HCT116 (cell line): ENCODE data around the gene TERT. TPM values are rescaled to one million over a fixed set of nuclear protein-coding genes. Genes with fewer than 3 reads are reported as not detected.

ENCODE experiments used
- ATAC-seq: fragments of 200-7000 bp; cut with Tn5 transposase; 2 replicates; pipeline ENCODE4 v1.9.1; 2020; ENCODE audit warnings: mild to moderate bottlenecking, moderate library complexity
- BruUV-seq: library from RNA; stranded (reverse); fragments of 400-500 nt; replicated peaks from 2 replicates; lab custom pipeline; 2021; lab: Mats Ljungman, UMichigan
- CTCF ChIA-PET: fragments of 300-600 bp; sonication (Branson Sonifier 250); formaldehyde crosslinking; loops from one replicate; lab custom pipeline; 2021; ENCODE audit warnings: antibody characterized with exemption; lab: Charles Lee
- POLR2A ChIA-PET: fragments of 300-600, 350-600 bp; sonication (Branson Sonifier 250); formaldehyde crosslinking; loops from one replicate; lab custom pipeline; 2021; ENCODE audit warnings: antibody characterized with exemption; lab: Charles Lee
- RAD21 ChIA-PET, 2 experiments: fragments of 300-600 bp; sonication (Branson Sonifier 250); formaldehyde crosslinking; loops; one replicate each; lab custom pipeline; 2023; ENCODE audit warnings: low total read pairs in 2 of 2; ENCODE audit not compliant: uncharacterized antibody in 2 of 2, unreplicated experiment in 2 of 2, low non-redundant PET in 1 of 2; lab: Charles Lee
- DNase-seq: peaks from one replicate; pipeline ENCODE4 v3.0.0-alpha.2; 2010; ENCODE audit warnings: low read depth, low spot score
- H2AFZ ChIP-seq: fragments of 200-600 bp; shearing (Covaris generic), sonication (generic); 2 replicates; pipeline ENCODE4 v1.6.1; 2017; ENCODE audit warnings: low read depth, mixed run types, mixed read lengths, antibody characterized with exemption, low read length; ENCODE audit not compliant: poor library complexity, severe bottlenecking
- H3K27ac ChIP-seq: 2 replicates; pipeline ENCODE4 v1.5.1; 2012; ENCODE audit warnings: low read depth, low read length
- H3K27me3 ChIP-seq: fragments of 200-600 bp; sonication (generic); 2 replicates; pipeline ENCODE4 v1.6.1; 2016; ENCODE audit warnings: mixed run types, low read length, mixed read lengths; ENCODE audit not compliant: insufficient read depth
- H3K36me3 ChIP-seq, 2 experiments: fragments of 200-500 bp in 1 of 2; fragments of 200-600 bp in 1 of 2; sonication (Bioruptor generic) in 1 of 2; sonication (generic) in 1 of 2; 2 replicates each; pipeline versions ENCODE4 v1.5.1 to v1.6.1; 2014 to 2016; ENCODE audit warnings: low read length in 2 of 2, inconsistent platforms in 1 of 2, mixed read lengths in 1 of 2, mixed run types in 1 of 2; ENCODE audit not compliant: insufficient read depth in 2 of 2, control insufficient read depth in 1 of 2
- H3K4me1 ChIP-seq, 2 experiments: fragments of 200-600 bp in 1 of 2; sonication (generic) in 1 of 2; 2 replicates each; pipeline versions ENCODE4 v1.5.1 to v1.6.1; 2012 to 2017; ENCODE audit warnings: low read length in 2 of 2, inconsistent platforms in 1 of 2, mild to moderate bottlenecking in 1 of 2, mixed read lengths in 1 of 2, mixed run types in 1 of 2, moderate library complexity in 1 of 2; ENCODE audit not compliant: insufficient read depth in 2 of 2, control insufficient read depth in 1 of 2
- H3K4me2 ChIP-seq: fragments of 200-600 bp; sonication (generic); 2 replicates; pipeline ENCODE4 v1.6.1; 2017; ENCODE audit warnings: mixed run types, low read length, mixed read lengths
- H3K4me3 ChIP-seq, 2 experiments: fragments of 200-600 bp in 1 of 2; sonication (generic) in 1 of 2; replicated peaks in 1 of 2; 2 replicates each; pipeline ENCODE4 v1.5.1; 2011 to 2016; ENCODE audit warnings: low read length in 2 of 2, control low read depth in 1 of 2, low read depth in 1 of 2, mild to moderate bottlenecking in 1 of 2, mixed read lengths in 1 of 2, mixed run types in 1 of 2
- H3K79me2 ChIP-seq: fragments of 200-600 bp; sonication (generic); 2 replicates; pipeline ENCODE4 v1.6.1; 2017; ENCODE audit warnings: mild to moderate bottlenecking, mixed run types, low read length, moderate library complexity, mixed read lengths; ENCODE audit not compliant: insufficient read depth
- H3K9ac ChIP-seq: fragments of 200-600 bp; sonication (generic); 2 replicates; pipeline ENCODE4 v1.6.1; 2016; ENCODE audit warnings: low read length, mixed read lengths
- H3K9me2 ChIP-seq: fragments of 200-600 bp; sonication (generic), shearing (Covaris generic); 2 replicates; pipeline ENCODE4 v1.6.1; 2017; ENCODE audit warnings: mixed run types, mild to moderate bottlenecking, moderate library complexity; ENCODE audit not compliant: insufficient read depth
- H3K9me3 ChIP-seq, 2 experiments: fragments of 200-500 bp in 1 of 2; fragments of 200-600 bp in 1 of 2; sonication (Bioruptor generic) in 1 of 2; sonication (generic) in 1 of 2; 2 replicates each; pipeline ENCODE4 v1.6.1; 2014 to 2017; ENCODE audit warnings: low read length in 2 of 2, mixed read lengths in 2 of 2, inconsistent platforms in 1 of 2, low read depth in 1 of 2, mild to moderate bottlenecking in 1 of 2, mixed run types in 1 of 2, moderate library complexity in 1 of 2; ENCODE audit not compliant: control insufficient read depth in 1 of 2, insufficient read depth in 1 of 2
- H4K20me1 ChIP-seq: fragments of 200-600 bp; sonication (generic), shearing (Covaris generic); 2 replicates; pipeline ENCODE4 v1.6.1; 2017; ENCODE audit warnings: mixed run types, mild to moderate bottlenecking, moderate library complexity; ENCODE audit not compliant: insufficient read depth
- CBX3 ChIP-seq: IDR thresholded peaks from 2 replicates; pipeline ENCODE4 v1.6.1; 2012; ENCODE audit warnings: low read depth
- CEBPB ChIP-seq: IDR thresholded peaks from 2 replicates; pipeline ENCODE4 v1.6.1; 2012; ENCODE audit warnings: low read depth
- EGR1 ChIP-seq: IDR thresholded peaks from 2 replicates; pipeline ENCODE4 v1.6.1; 2012; ENCODE audit warnings: low read depth
- ELF1 ChIP-seq: IDR thresholded peaks from 2 replicates; pipeline ENCODE4 v1.6.1; 2012; ENCODE audit warnings: low read depth, borderline replicate concordance
- EZH2 ChIP-seq: fragments of 200-600 bp; sonication (generic); IDR thresholded peaks from 2 replicates; pipeline ENCODE4 v1.6.1; 2017; ENCODE audit warnings: antibody characterized with exemption, mixed run types
- EZH2phosphoT487 ChIP-seq: fragments of 200-600 bp; IDR thresholded peaks from 2 replicates; pipeline ENCODE4 v1.6.1; 2018; ENCODE audit warnings: antibody characterized with exemption, borderline replicate concordance
- FOSL1 ChIP-seq: IDR thresholded peaks from 2 replicates; pipeline ENCODE4 v1.6.1; 2012; ENCODE audit warnings: low read depth
- JUND ChIP-seq: IDR thresholded peaks from 2 replicates; pipeline ENCODE4 v1.6.1; 2012
- POLR2A ChIP-seq: IDR thresholded peaks from 2 replicates; pipeline ENCODE4 v1.7.0; 2011; ENCODE audit warnings: borderline replicate concordance; ENCODE audit not compliant: insufficient read depth, insufficient read length; ENCODE audit errors: extremely low read depth
- POLR2AphosphoS5 ChIP-seq: IDR thresholded peaks from 2 replicates; pipeline ENCODE4 v1.6.1; 2011; ENCODE audit warnings: mild to moderate bottlenecking, low read depth, low read length, moderate library complexity
- RAD21 ChIP-seq: IDR thresholded peaks from 2 replicates; pipeline ENCODE4 v1.6.1; 2012; ENCODE audit warnings: low read depth, mild to moderate bottlenecking
- SIN3A ChIP-seq: IDR thresholded peaks from 2 replicates; pipeline ENCODE4 v1.6.1; 2012; ENCODE audit warnings: low read depth
- SP1 ChIP-seq: IDR thresholded peaks from 2 replicates; pipeline ENCODE4 v1.6.1; 2012; ENCODE audit warnings: low read depth
- SRF ChIP-seq: IDR thresholded peaks from 2 replicates; pipeline ENCODE4 v1.6.1; 2012; ENCODE audit warnings: low read depth
- YY1 ChIP-seq: IDR thresholded peaks from 2 replicates; pipeline ENCODE4 v1.6.1; 2011; ENCODE audit warnings: low read length, low read depth, moderate library complexity, mild to moderate bottlenecking; ENCODE audit not compliant: insufficient replicate concordance; ENCODE audit errors: extremely low read depth
- ZNF274 ChIP-seq: fragments of 200-500 bp; sonication (Bioruptor generic); IDR thresholded peaks from 2 replicates; pipeline ENCODE4 v1.6.1; 2014; ENCODE audit warnings: mild to moderate bottlenecking, low read depth, low read length, inconsistent platforms
- intact Hi-C: fragments of 100-400 bp; cut with micrococcal nuclease; formaldehyde crosslinking; loops from 2 replicates; pipeline ENCODE4 v1.10.0; 2022
- total RNA-seq: library from RNA; stranded (reverse); gene quantifications from one replicate; pipeline ENCODE4 v1.2.1, GENCODE V29; 2021; ENCODE audit not compliant: unreplicated experiment
- TF ChIP-seq, protein P1 (sequence below), 3 experiments: fragments of 200-600 bp in 1 of 3; sonication (generic) in 1 of 3; IDR thresholded peaks in 2 of 3; conservative IDR thresholded peaks in 1 of 3; 2 replicates each; pipeline ENCODE4 v1.5.1; 2012 to 2017; ENCODE audit warnings: low read depth in 2 of 3, low read length in 2 of 3, antibody characterized with exemption in 1 of 3, borderline replicate concordance in 1 of 3, control low read depth in 1 of 3, mild to moderate bottlenecking in 1 of 3, mixed read lengths in 1 of 3, mixed run types in 1 of 3, moderate library complexity in 1 of 3; ENCODE audit not compliant: insufficient read depth in 1 of 3
- TF ChIP-seq, protein P2 (sequence below): IDR thresholded peaks from 2 replicates; pipeline ENCODE4 v1.6.1; 2012

Gene TERT
- total RNA-seq, 1 experiment from 2014 or later: 6.9 TPM

DNA sequence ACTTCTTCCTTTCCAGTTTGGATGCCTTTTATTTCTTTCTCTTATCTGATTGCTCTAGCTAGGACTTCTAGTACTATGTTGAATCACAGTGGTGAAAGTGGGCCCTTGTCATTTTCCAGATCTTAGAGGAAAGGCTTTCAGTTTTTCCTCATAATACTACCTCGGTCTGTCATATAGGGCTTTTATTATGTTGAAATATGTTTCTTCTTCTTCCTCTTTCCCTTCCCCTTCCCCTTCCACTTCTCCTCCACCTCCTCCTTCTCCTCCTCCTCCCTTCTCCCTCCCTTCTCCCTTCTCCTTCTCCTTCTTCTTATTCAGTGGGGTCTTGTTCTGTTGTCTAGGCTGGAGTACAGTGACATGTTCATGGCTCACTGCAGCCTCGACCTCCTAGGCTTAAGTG, 9.2 kb upstream of the TERT start (continued):
- TF ChIP-seq POLR2A: no peak
- TF ChIP-seq JUND: no peak
- TF ChIP-seq SP1: no peak
- no peak for TF ChIP-seq EZH2

DNA sequence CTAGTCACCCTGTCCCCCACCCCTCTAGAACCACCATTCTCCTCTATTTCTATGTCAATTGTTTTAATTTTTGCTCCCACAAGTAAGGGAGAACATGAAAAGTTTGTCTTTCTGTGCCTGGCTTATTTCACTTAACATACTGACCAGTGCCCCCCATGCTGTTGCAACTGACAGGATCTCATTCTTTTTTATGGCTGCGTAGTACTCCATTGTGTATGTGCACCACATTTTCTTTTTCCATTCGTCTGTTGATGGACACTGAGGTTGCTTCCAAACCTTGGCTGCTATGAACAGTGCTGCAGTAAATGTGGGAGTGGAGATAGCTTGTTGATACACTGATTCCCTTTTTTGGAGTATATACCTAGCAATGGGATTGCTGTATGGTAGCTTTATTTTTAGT, 7.4 kb upstream of the TERT start:
- Histone ChIP-seq H3K4me1 (no peaks in the 10 kb centered on the region), H3K27ac (no peak overlapping the region), H3K36me3 (no peaks in the 10 kb centered on the region), H3K9ac (no peak overlapping the region), H3K4me2 (no peak overlapping the region), H2AFZ (no peak overlapping the region), H4K20me1 (no peaks in the 10 kb centered on the region), H3K27me3 (no peaks in the 10 kb centered on the region; the same call in 1 of the 2 replicates), H3K9me3 (no peaks in the 10 kb centered on the region), H3K4me3 (no peak overlapping the region), H3K79me2 (no peaks in the 10 kb centered on the region), H3K9me2 (no peaks in the 10 kb centered on the region)
- RAD21 ChIA-PET: no interaction called here
- BruUV-seq: no TSS peak
- no peak for ATAC-seq
- intact Hi-C loops: no loop called here
- CTCF ChIA-PET: no interaction called here
- no peak for DNase-seq
- POLR2A ChIA-PET: no interaction called here
- no peak for TF ChIP-seq FOSL1
- TF ChIP-seq SIN3A: no peak
- no peak for TF ChIP-seq POLR2A
- TF ChIP-seq EGR1: no peak
- no peak for TF ChIP-seq SP1
- no peak for TF ChIP-seq RAD21
- no peak for TF ChIP-seq YY1
- TF ChIP-seq, protein P1, sequence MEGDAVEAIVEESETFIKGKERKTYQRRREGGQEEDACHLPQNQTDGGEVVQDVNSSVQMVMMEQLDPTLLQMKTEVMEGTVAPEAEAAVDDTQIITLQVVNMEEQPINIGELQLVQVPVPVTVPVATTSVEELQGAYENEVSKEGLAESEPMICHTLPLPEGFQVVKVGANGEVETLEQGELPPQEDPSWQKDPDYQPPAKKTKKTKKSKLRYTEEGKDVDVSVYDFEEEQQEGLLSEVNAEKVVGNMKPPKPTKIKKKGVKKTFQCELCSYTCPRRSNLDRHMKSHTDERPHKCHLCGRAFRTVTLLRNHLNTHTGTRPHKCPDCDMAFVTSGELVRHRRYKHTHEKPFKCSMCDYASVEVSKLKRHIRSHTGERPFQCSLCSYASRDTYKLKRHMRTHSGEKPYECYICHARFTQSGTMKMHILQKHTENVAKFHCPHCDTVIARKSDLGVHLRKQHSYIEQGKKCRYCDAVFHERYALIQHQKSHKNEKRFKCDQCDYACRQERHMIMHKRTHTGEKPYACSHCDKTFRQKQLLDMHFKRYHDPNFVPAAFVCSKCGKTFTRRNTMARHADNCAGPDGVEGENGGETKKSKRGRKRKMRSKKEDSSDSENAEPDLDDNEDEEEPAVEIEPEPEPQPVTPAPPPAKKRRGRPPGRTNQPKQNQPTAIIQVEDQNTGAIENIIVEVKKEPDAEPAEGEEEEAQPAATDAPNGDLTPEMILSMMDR (IDR thresholded peaks at IDR 0.05 in 2 of 3, conservative IDR thresholded peaks at IDR 0.05 in 1 of 3; ENCODE audit: borderline replicate concordance in 1 of 3, insufficient read depth in 1 of 3, low read depth in 2 of 3, low read length in 2 of 3): no peak
- no peak for TF ChIP-seq SRF
- no peak for TF ChIP-seq ELF1
- no peak for TF ChIP-seq CEBPB
- TF ChIP-seq CBX3: no peak
- no peak for TF ChIP-seq EZH2
- TF ChIP-seq EZH2phosphoT487: no peak
- no peak for TF ChIP-seq ZNF274
- TF ChIP-seq, protein P2, sequence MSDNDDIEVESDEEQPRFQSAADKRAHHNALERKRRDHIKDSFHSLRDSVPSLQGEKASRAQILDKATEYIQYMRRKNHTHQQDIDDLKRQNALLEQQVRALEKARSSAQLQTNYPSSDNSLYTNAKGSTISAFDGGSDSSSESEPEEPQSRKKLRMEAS: no peak
- TF ChIP-seq POLR2AphosphoS5: no peak
